Ectodermal cell (in vitro differentiated cells): Measurements from ENCODE around the gene TOX2.

ENCODE experiments used
- H3K27ac ChIP-seq: 2 replicates; pipeline ENCODE4 v1.7.0; 2013; ENCODE audit warnings: mild to moderate bottlenecking, low read depth, low read length; ENCODE audit not compliant: insufficient read depth, poor library complexity, severe bottlenecking
- H3K27me3 ChIP-seq: 2 replicates; pipeline ENCODE4 v1.7.0; 2013; ENCODE audit warnings: mild to moderate bottlenecking, low read length; ENCODE audit not compliant: insufficient read depth, control insufficient read depth, poor library complexity, severe bottlenecking
- H3K36me3 ChIP-seq: one replicate; pipeline ENCODE4 v1.7.0; 2013; ENCODE audit warnings: low read length; ENCODE audit not compliant: control insufficient read depth, insufficient read depth
- H3K4me1 ChIP-seq: one replicate; pipeline ENCODE4 v1.7.0; 2013; ENCODE audit warnings: low read length; ENCODE audit not compliant: control insufficient read depth, insufficient read depth
- H3K4me3 ChIP-seq: 2 replicates; pipeline ENCODE4 v1.7.0; 2013; ENCODE audit warnings: low read depth, low read length, control low read depth; ENCODE audit not compliant: insufficient read depth
- H3K9me3 ChIP-seq: 2 replicates; pipeline ENCODE4 v1.7.0; 2013; ENCODE audit warnings: mild to moderate bottlenecking, low read length, moderate library complexity; ENCODE audit not compliant: control insufficient read depth
- WGBS, 2 experiments: methylation state at CpG; one replicate each; pipeline ENCODE4 v1.1.7; 2013; ENCODE audit warnings: missing lambda C conversion rate in 2 of 2; 5-methylcytosine and 5-hydroxymethylcytosine counted together

Gene TOX2

GRCh38 chr20:43983904-43984361, 69.3 kb downstream of the TOX2 start:
- Histone ChIP-seq H3K4me1 (peaks cover 3% of the 10 kb centered on the region), H3K9me3 (no peaks in the 10 kb centered on the region), H3K4me3 (no peak overlapping the region), H3K27ac (no peak overlapping the region), H3K27me3 (no peaks in the 10 kb centered on the region), H3K36me3 (no peaks in the 10 kb centered on the region)
- WGBS, 2 experiments: 88 to 89% methylated on average over 6 of the region's 6 CpGs

GRCh38 chr20:43984587-43984986, 69.9 kb downstream of the TOX2 start:
- H3K4me3 ChIP-seq: no peak overlapping the region
- 82 to 93% methylated on average over 2 to 4 of the region's 4 CpGs for WGBS, 2 experiments

GRCh38 chr20:43985121-43985520, 70.5 kb downstream of the TOX2 start:
- 87 to 91% methylated on average over 3 of the region's 3 CpGs for WGBS, 2 experiments
- Histone ChIP-seq H3K36me3 (no peaks in the 10 kb centered on the region), H3K4me1 (peaks cover 3% of the 10 kb centered on the region), H3K27me3 (no peaks in the 10 kb centered on the region), H3K4me3 (no peak overlapping the region), H3K27ac (no peak overlapping the region), H3K9me3 (no peaks in the 10 kb centered on the region)

More at GRCh38 chr20:43984587-43984986, 69.9 kb downstream of the TOX2 start:
- H3K36me3 ChIP-seq: no peaks in the 10 kb centered on the region
- H3K27me3 ChIP-seq: no peaks in the 10 kb centered on the region
- no peaks in the 10 kb centered on the region for H3K9me3 ChIP-seq
- peaks cover 3% of the 10 kb centered on the region for H3K4me1 ChIP-seq
- H3K27ac ChIP-seq: no peak overlapping the region

- H3K4me3 ChIP-seq: no peak overlapping the region
- no peaks in the 10 kb centered on the region for H3K9me3 ChIP-seq
- H3K4me1 ChIP-seq: peaks cover 3% of the 10 kb centered on the region
- 90 to 92% methylated on average over 9 of the region's 9 CpGs for WGBS, 2 experiments
- H3K36me3 ChIP-seq: no peaks in the 10 kb centered on the region
- no peak overlapping the region for H3K27ac ChIP-seq
- H3K27me3 ChIP-seq: no peaks in the 10 kb centered on the region
Observed at GRCh38 chr20:43985608-43986316, 71.1 kb downstream of the TOX2 start.

GRCh38 chr20:43987018-43987417, 72.4 kb downstream of the TOX2 start:
- H3K27me3 ChIP-seq: no peaks in the 10 kb centered on the region
- peaks cover 3% of the 10 kb centered on the region for H3K4me1 ChIP-seq
- 90 to 100% methylated on average over 1 of the region's 1 CpG for WGBS, 2 experiments
- no peaks in the 10 kb centered on the region for H3K36me3 ChIP-seq
- H3K27ac ChIP-seq: no peak overlapping the region
- no peaks in the 10 kb centered on the region for H3K9me3 ChIP-seq
- H3K4me3 ChIP-seq: no peak overlapping the region

- Histone ChIP-seq H3K27ac (no peak overlapping the region), H3K4me3 (no peak overlapping the region), H3K9me3 (no peaks in the 10 kb centered on the region), H3K27me3 (no peaks in the 10 kb centered on the region), H3K4me1 (peaks cover 3% of the 10 kb centered on the region), H3K36me3 (no peaks in the 10 kb centered on the region)
- WGBS, 2 experiments: 55 to 58% methylated on average over 4 of the region's 4 CpGs
Observed at GRCh38 chr20:43987531-43987930, 72.9 kb downstream of the TOX2 start.

GRCh38 chr20:43988451-43988850, 73.8 kb downstream of the TOX2 start:
- no peaks in the 10 kb centered on the region for H3K9me3 ChIP-seq
- no peak overlapping the region for H3K27ac ChIP-seq
- no peak overlapping the region for H3K4me3 ChIP-seq
- WGBS, 2 experiments: 90 to 92% methylated on average over 2 of the region's 2 CpGs
- H3K27me3 ChIP-seq: no peaks in the 10 kb centered on the region
- peaks cover 3% of the 10 kb centered on the region for H3K4me1 ChIP-seq
- no peaks in the 10 kb centered on the region for H3K36me3 ChIP-seq

GRCh38 chr20:43988867-43989266, 74.2 kb downstream of the TOX2 start:
- Histone ChIP-seq H3K36me3 (no peaks in the 10 kb centered on the region), H3K27ac (no peak overlapping the region), H3K4me1 (peaks cover 3% of the 10 kb centered on the region), H3K4me3 (no peak overlapping the region), H3K9me3 (no peaks in the 10 kb centered on the region), H3K27me3 (no peaks in the 10 kb centered on the region)
- WGBS, 2 experiments: 91 to 97% methylated on average over 1 of the region's 1 CpG

- Histone ChIP-seq H3K9me3 (no peaks in the 10 kb centered on the region), H3K27ac (no peak overlapping the region), H3K27me3 (no peaks in the 10 kb centered on the region), H3K36me3 (no peaks in the 10 kb centered on the region), H3K4me1 (peaks cover 3% of the 10 kb centered on the region), H3K4me3 (no peak overlapping the region)
- WGBS, 2 experiments: 93 to 97% methylated on average over 5 of the region's 5 CpGs
Observed at GRCh38 chr20:43991261-43991660, 76.6 kb downstream of the TOX2 start.

GRCh38 chr20:43991982-43992381, 77.3 kb downstream of the TOX2 start:
- no peaks in the 10 kb centered on the region for H3K36me3 ChIP-seq
- no peaks in the 10 kb centered on the region for H3K27me3 ChIP-seq
- 87 to 92% methylated on average over 11 of the region's 11 CpGs for WGBS, 2 experiments
- H3K4me3 ChIP-seq: no peak overlapping the region
- H3K9me3 ChIP-seq: no peaks in the 10 kb centered on the region
- H3K27ac ChIP-seq: no peak overlapping the region
- peaks cover 3% of the 10 kb centered on the region for H3K4me1 ChIP-seq
